H1 (cell line): ENCODE results near the gene EPHA6. TPM values are rescaled to one million over a fixed set of nuclear protein-coding genes. Genes with fewer than 3 reads are reported as not detected.

Source experiments
- CTCF ChIA-PET: fragments of 300-600 bp; sonication (Branson Sonifier 250); formaldehyde crosslinking; loops from one replicate; lab custom pipeline; 2021; ENCODE audit not compliant: partially characterized antibody; lab: Charles Lee
- POLR2A ChIA-PET: fragments of 300-600 bp; sonication (Branson Sonifier 250); formaldehyde crosslinking; loops from one replicate; lab custom pipeline; 2021; ENCODE audit warnings: inconsistent platforms; ENCODE audit not compliant: partially characterized antibody; lab: Charles Lee
- DNase-seq, 2 experiments: peaks; one replicate each; pipeline versions ENCODE4 v3.0.0 to v3.0.0-alpha.2; 2010 to 2022; ENCODE audit warnings: low spot score in 2 of 2, low read depth in 1 of 2, mixed read lengths in 1 of 2
- FAIRE-seq: peaks from 2 replicates; lab custom pipeline; 2011; peaks lifted over from hg19 to GRCh38; lab: Jason Lieb, UNC
- H2AFZ ChIP-seq: 2 replicates; pipeline ENCODE4 v1.8.1; 2012; ENCODE audit warnings: low read length, inconsistent platforms
- H2AK5ac ChIP-seq: 2 replicates; pipeline ENCODE4 v1.6.1; 2013; ENCODE audit warnings: low read depth, low read length
- H2BK120ac ChIP-seq: replicated peaks from 2 replicates; pipeline ENCODE3; 2013; ENCODE audit warnings: low read depth, low read length, inconsistent platforms
- H2BK12ac ChIP-seq: 2 replicates; pipeline ENCODE4 v1.6.1; 2013; ENCODE audit warnings: low read depth, low read length
- H2BK15ac ChIP-seq: 2 replicates; pipeline ENCODE4 v1.6.1; 2013; ENCODE audit warnings: low read length
- H2BK20ac ChIP-seq: 2 replicates; pipeline ENCODE4 v1.6.1; 2013; ENCODE audit warnings: low read length
- H2BK5ac ChIP-seq: 2 replicates; pipeline ENCODE4 v1.6.1; 2013; ENCODE audit warnings: low read depth, low read length
- H3K14ac ChIP-seq: 2 replicates; pipeline ENCODE4 v1.6.1; 2013; ENCODE audit warnings: inconsistent platforms; ENCODE audit not compliant: insufficient read length
- H3K18ac ChIP-seq: 2 replicates; pipeline ENCODE4 v1.6.1; 2013; ENCODE audit warnings: low read length; ENCODE audit errors: extremely low read depth
- H3K23ac ChIP-seq: 2 replicates; pipeline ENCODE4 v1.6.1; 2013; ENCODE audit warnings: inconsistent platforms; ENCODE audit not compliant: insufficient read length
- H3K23me2 ChIP-seq: 2 replicates; pipeline ENCODE4 v1.6.1; 2013; ENCODE audit warnings: low read depth, low read length
- H3K27ac ChIP-seq: 2 replicates; pipeline ENCODE4 v1.6.1; 2011; ENCODE audit warnings: low read depth, low read length, inconsistent platforms
- H3K27me3 ChIP-seq, 4 experiments: replicated peaks in 1 of 4; 1 replicate in 1 of 4; 2 replicates in 3 of 4; pipeline versions ENCODE4 v1.6.1 to v1.8.1; 2011 to 2013; ENCODE audit warnings: low read length in 3 of 4, mild to moderate bottlenecking in 3 of 4, inconsistent platforms in 2 of 4, mixed read lengths in 2 of 4, moderate library complexity in 1 of 4; ENCODE audit not compliant: control insufficient read depth in 3 of 4, insufficient read depth in 3 of 4; ENCODE audit errors: extremely low read depth in 1 of 4
- H3K36me3 ChIP-seq, 4 experiments: 2 replicates each; pipeline versions ENCODE4 v1.6.1 to v1.8.1; 2011 to 2013; ENCODE audit warnings: mild to moderate bottlenecking in 4 of 4, low read length in 3 of 4, moderate library complexity in 2 of 4, control low read depth in 1 of 4, inconsistent platforms in 1 of 4; ENCODE audit not compliant: insufficient read depth in 4 of 4, control insufficient read depth in 2 of 4
- H3K4ac ChIP-seq: replicated peaks from 2 replicates; pipeline ENCODE3; 2013; ENCODE audit warnings: low read length, low read depth, mixed read lengths, inconsistent platforms; ENCODE audit not compliant: insufficient read length
- H3K4me1 ChIP-seq, 4 experiments: replicated peaks in 1 of 4; 1 replicate in 1 of 4; 2 replicates in 3 of 4; pipeline versions ENCODE4 v1.6.1 to v1.8.1; 2011 to 2013; ENCODE audit warnings: low read length in 3 of 4, inconsistent platforms in 2 of 4, mixed read lengths in 1 of 4; ENCODE audit not compliant: insufficient read depth in 4 of 4, control insufficient read depth in 3 of 4
- H3K4me2 ChIP-seq, 2 experiments: 2 replicates each; pipeline versions ENCODE4 v1.6.1 to v1.8.1; 2011 to 2013; ENCODE audit warnings: low read depth in 2 of 2, low read length in 2 of 2, control low read depth in 1 of 2, inconsistent platforms in 1 of 2, mild to moderate bottlenecking in 1 of 2; ENCODE audit not compliant: insufficient read depth in 1 of 2
- H3K4me3 ChIP-seq, 4 experiments: fragments of 200-600, 300-600 bp in 1 of 4; sonication (generic), shearing (Covaris generic), sonication (Bioruptor Twin) in 1 of 4; 2 replicates each; pipeline versions ENCODE4 v1.5.1 to v1.8.1; 2011 to 2016; ENCODE audit warnings: low read length in 4 of 4, low read depth in 3 of 4, control low read depth in 2 of 4, inconsistent platforms in 2 of 4, mild to moderate bottlenecking in 2 of 4, mixed read lengths in 1 of 4, moderate library complexity in 1 of 4; ENCODE audit not compliant: insufficient read depth in 2 of 4; ENCODE audit errors: extremely low read depth in 1 of 4
- H3K56ac ChIP-seq: replicated peaks from 2 replicates; pipeline ENCODE3; 2013; ENCODE audit warnings: low read depth, mild to moderate bottlenecking, mixed read lengths, low read length, inconsistent platforms; ENCODE audit not compliant: insufficient read length
- H3K79me1 ChIP-seq: 2 replicates; pipeline ENCODE4 v1.6.1; 2013; ENCODE audit warnings: low read depth, low read length, control low read depth
- H3K79me2 ChIP-seq, 2 experiments: 2 replicates each; pipeline versions ENCODE4 v1.6.1 to v1.8.1; 2012 to 2013; ENCODE audit warnings: low read length in 2 of 2, mild to moderate bottlenecking in 2 of 2, inconsistent platforms in 1 of 2; ENCODE audit not compliant: insufficient read depth in 2 of 2, control insufficient read depth in 1 of 2
- H3K9ac ChIP-seq, 4 experiments: replicated peaks in 1 of 4; 1 replicate in 1 of 4; 2 replicates in 3 of 4; pipeline versions ENCODE4 v1.6.1 to v1.8.1; 2011 to 2013; ENCODE audit warnings: low read depth in 3 of 4, low read length in 3 of 4, control low read depth in 2 of 4, mild to moderate bottlenecking in 2 of 4, moderate library complexity in 2 of 4, inconsistent platforms in 1 of 4; ENCODE audit errors: extremely low read depth in 1 of 4
- H3K9me3 ChIP-seq, 2 experiments: 2 replicates each; pipeline versions ENCODE4 v1.6.1 to v1.8.1; 2012 to 2013; ENCODE audit warnings: mild to moderate bottlenecking in 2 of 2, moderate library complexity in 2 of 2, control low read depth in 1 of 2, inconsistent platforms in 1 of 2, low read depth in 1 of 2, low read length in 1 of 2, mixed read lengths in 1 of 2; ENCODE audit not compliant: insufficient read depth in 2 of 2
- H4K20me1 ChIP-seq, 2 experiments: replicated peaks in 1 of 2; 2 replicates each; pipeline versions ENCODE3 to v1.8.1; 2011 to 2013; ENCODE audit warnings: inconsistent platforms in 2 of 2, low read length in 2 of 2, mild to moderate bottlenecking in 1 of 2; ENCODE audit not compliant: insufficient read depth in 2 of 2, control insufficient read depth in 1 of 2
- H4K5ac ChIP-seq: 2 replicates; pipeline ENCODE4 v1.6.1; 2013; ENCODE audit warnings: low read length, low read depth, mixed read lengths, inconsistent platforms; ENCODE audit not compliant: insufficient read length
- H4K8ac ChIP-seq: 2 replicates; pipeline ENCODE4 v1.8.0; 2013; ENCODE audit warnings: mild to moderate bottlenecking, moderate library complexity, low read length, inconsistent platforms; ENCODE audit not compliant: insufficient read depth; ENCODE audit errors: extremely low read depth
- H4K91ac ChIP-seq: replicated peaks from 2 replicates; pipeline ENCODE3; 2013; ENCODE audit warnings: low read length, mixed read lengths, inconsistent platforms; ENCODE audit not compliant: insufficient read length
- BACH1 ChIP-seq: IDR thresholded peaks from 2 replicates; pipeline ENCODE4 v1.6.1; 2012; ENCODE audit warnings: low read length, improper control_type of control experiment
- BRCA1 ChIP-seq: IDR thresholded peaks from 2 replicates; pipeline ENCODE4 v1.6.1; 2012; ENCODE audit warnings: low read depth, low read length, improper control_type of control experiment
- GABPA ChIP-seq: IDR thresholded peaks from 2 replicates; pipeline ENCODE4 v1.6.1; 2011; ENCODE audit warnings: mild to moderate bottlenecking, low read length, moderate library complexity, borderline replicate concordance; ENCODE audit not compliant: insufficient read depth
- HDAC2 ChIP-seq, 2 experiments: fragments of 300-600 bp in 1 of 2; sonication (generic) in 1 of 2; IDR thresholded peaks; 2 replicates each; pipeline ENCODE4 v1.6.1; 2011 to 2012; ENCODE audit warnings: low read depth in 2 of 2, low read length in 2 of 2, mild to moderate bottlenecking in 2 of 2, moderate library complexity in 2 of 2, borderline replicate concordance in 1 of 2, inconsistent platforms in 1 of 2
- RXRA ChIP-seq: IDR thresholded peaks from 2 replicates; pipeline ENCODE4 v1.6.1; 2011; ENCODE audit warnings: low read depth, mild to moderate bottlenecking, low read length, moderate library complexity; ENCODE audit not compliant: insufficient read depth
- SAP30 ChIP-seq: fragments of 300-600 bp; sonication (generic); IDR thresholded peaks from 2 replicates; pipeline ENCODE4 v1.7.1; 2012; ENCODE audit warnings: low read length, moderate library complexity, mild to moderate bottlenecking, inconsistent platforms; ENCODE audit not compliant: insufficient read depth, insufficient replicate concordance
- ZNF274 ChIP-seq: IDR thresholded peaks from 2 replicates; pipeline ENCODE4 v1.7.0; 2012; ENCODE audit warnings: low read length, borderline replicate concordance; ENCODE audit errors: extremely low read depth
- polyA plus RNA-seq, 7 experiments: library from polyadenylated mRNA; depleted of rRNA in 3 of 7; stranded (reverse) in 5 of 7; unstranded in 2 of 7; fragments of >200 nt in 5 of 7; fragments of 200-250 nt in 2 of 7; gene quantifications; 1 replicate in 5 of 7; 2 replicates in 1 of 7; 4 replicates in 1 of 7; pipeline versions ENCODE4 v1.2.1 to v1.2.3, GENCODE V29; 2011 to 2013; ENCODE audit warnings: missing spikeins in 2 of 7, mixed read lengths in 2 of 7
- total RNA-seq: library from RNA; stranded (reverse); fragmentation: NEBNext Ultra II Directional; extraction: Animal tissue kit (Norgen Biotek cat#: 25700); gene quantifications from 2 replicates; pipeline ENCODE4 v1.2.1, GENCODE V29; 2021

EPHA6 gene
- total and polyA plus RNA-seq, 2 of the 8 experiments (the other 6 are each of a cell fraction or from before 2014, with no cell fraction given) = 0.83 to 3.2 TPM

DNA sequence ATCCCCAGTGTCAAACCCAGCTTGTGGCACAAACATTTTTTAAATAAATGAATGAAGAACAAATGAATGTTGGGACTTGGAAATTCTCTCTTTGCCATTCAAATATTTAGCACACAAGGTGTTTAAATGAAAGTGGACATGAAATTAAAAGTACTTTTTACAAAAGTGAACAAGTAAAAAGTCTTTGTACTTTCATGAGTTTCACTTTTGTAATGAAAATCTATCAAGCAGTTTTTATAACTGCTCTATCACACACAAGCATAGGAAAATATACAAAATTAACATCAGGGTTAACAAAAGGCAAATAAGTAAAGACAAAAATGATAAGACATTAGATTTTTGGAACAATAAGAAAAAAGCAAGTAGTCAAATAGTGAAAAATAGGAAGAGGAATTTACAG, 866.3 kb downstream of the EPHA6 start:
- Histone ChIP-seq H3K23me2 (no peaks in the 10 kb centered on the region), H3K27ac (no peak overlapping the region), H3K4me3 (no peak overlapping the region), H3K36me3 (no peaks in the 10 kb centered on the region), H4K91ac (no peak overlapping the region), H2AFZ (no peak overlapping the region), H4K20me1 (no peaks in the 10 kb centered on the region), H3K4me1 (no peaks in the 10 kb centered on the region; a peak in 1 of 7 replicates), H3K9ac (no peak overlapping the region), H3K23ac (no peak overlapping the region), H3K9me3 (no peaks in the 10 kb centered on the region), H3K79me2 (no peaks in the 10 kb centered on the region), H3K18ac (no peak overlapping the region), H3K27me3 (no peaks in the 10 kb centered on the region), H3K4me2 (no peak overlapping the region), H2BK120ac (no peak overlapping the region), H4K5ac (no peak overlapping the region), H4K8ac (no peak overlapping the region), H2AK5ac (no peak overlapping the region), H2BK15ac (no peak overlapping the region), H3K56ac (no peak overlapping the region), H2BK20ac (no peak overlapping the region), H3K4ac (no peak overlapping the region), H2BK5ac (no peak overlapping the region), H3K14ac (no peak overlapping the region), H3K79me1 (no peaks in the 10 kb centered on the region), H2BK12ac (no peak overlapping the region)
- no peak for DNase-seq
- TF ChIP-seq GABPA (no peak), HDAC2 (IDR thresholded peaks at IDR 0.05; ENCODE audit: borderline replicate concordance in 1 of 2, low read depth in 2 of 2, low read length in 2 of 2) (no peak), RXRA (no peak), SAP30 (no peak), BACH1 (no peak), BRCA1 (no peak), ZNF274 (no peak)
- ChIA-PET CTCF (no interaction called here), POLR2A (no interaction called here)
- FAIRE-seq = no peak
